Cardiac atrium fibroblast (primary cell): ENCODE measurements around the gene LCE1E. TPM values are rescaled to one million over a fixed set of nuclear protein-coding genes. Genes with fewer than 3 reads are reported as not detected.

ENCODE experiments used
- total RNA-seq: library from RNA; depleted of rRNA; stranded (reverse); fragments of >200 nt; gene quantifications from 2 replicates; pipeline ENCODE4 v1.2.3, GENCODE V29; 2015

Gene LCE1E, protein sequence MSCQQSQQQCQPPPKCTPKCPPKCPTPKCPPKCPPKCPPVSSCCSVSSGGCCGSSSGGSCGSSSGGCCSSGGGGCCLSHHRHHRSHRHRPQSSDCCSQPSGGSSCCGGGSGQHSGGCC
- total RNA-seq, result not detected in 2 replicates

DNA sequence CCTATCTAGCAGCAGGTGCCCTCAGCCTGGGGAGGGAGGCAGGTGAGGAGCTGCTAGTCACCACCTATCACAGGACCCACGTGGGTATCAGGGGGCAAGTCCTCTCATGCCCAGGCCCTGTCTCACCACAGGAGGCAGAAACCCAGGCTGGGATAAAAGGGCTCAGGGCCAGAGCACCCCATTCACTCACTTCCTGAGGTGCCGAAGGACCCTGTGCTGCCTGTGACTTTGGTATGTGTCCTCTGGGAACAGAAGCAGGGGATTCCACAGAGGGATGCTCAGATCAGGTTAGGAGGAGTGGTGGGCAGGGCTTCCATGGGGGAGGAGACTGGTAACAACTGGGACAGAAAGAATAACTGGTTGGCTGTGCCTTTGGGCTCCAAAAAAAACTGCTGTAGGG, at the start of gene LCE1E:
TSS of gene LCE1E (plus strand) at position 181 of the 400 bp plus-strand sequence. CDS start 1,043 bp downstream, outside the sequence.

DNA sequence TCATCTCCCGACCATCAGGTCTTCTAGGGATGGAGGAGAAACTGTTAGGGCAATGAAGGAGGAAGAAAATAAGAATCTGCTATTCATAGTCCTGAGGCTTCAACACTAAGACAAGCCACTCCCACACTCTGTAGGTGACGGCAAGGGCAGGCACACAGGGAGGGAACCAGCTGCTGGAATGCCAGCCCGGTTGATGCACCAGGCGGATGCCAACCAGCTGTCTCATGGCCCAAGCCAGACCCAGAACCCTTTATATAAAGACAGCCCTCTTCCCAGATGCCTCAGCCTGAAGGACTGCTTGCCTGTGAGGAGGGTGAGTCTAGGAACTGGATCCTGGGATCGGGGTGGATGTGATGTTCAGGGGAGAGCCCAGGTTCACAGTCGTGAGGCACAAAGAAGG, 28.3 kb upstream of the LCE1E start, which contains the start of gene KPRP:
TSS of gene KPRP (plus strand) at position 279 of the 400 bp plus-strand sequence. CDS start 1,564 bp downstream, outside the sequence.

DNA sequence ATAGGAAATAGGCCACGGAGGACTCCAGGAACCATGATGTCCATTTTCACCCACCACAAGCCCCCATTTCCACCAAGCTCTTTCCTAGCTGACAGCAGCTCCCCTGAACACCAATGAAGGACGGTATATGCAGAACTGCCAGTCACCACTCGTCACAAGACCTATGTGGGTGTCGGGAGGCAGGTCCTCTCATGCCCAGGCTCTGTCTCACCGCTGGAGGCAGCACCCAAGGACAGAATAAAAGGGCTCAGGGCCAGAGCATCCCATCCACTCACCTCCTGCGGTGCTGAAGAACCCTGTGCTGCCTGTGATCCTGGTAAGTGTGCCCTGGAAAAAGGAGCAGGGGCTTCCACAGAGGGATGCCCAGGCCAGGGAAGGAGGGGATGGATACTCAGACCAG, 11.2 kb upstream of the LCE1E start, which contains the start of gene LCE1F:
TSS of gene LCE1F (plus strand) at position 266 of the 400 bp plus-strand sequence. CDS start 1,232 bp downstream, outside the sequence.

DNA sequence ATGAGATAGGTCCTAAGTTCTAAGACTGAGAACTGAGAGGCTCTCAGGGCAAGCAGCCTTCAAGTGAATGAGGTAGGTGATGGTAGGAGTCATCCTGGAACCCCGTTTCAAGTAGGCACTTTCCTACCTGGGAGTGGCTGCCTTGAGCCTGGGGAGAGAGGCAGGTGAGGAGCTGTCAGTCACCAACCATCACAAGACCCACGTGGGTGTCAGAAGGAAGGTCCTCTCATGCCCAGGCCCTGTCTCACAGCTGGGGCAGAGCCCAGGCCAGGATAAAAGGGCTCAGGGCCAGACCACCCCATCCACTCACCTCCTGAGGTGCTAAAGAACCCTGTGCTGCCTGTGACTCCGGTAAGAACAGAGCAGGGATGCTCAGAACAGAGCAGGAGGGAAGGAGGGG, 10.4 kb downstream of the LCE1E start, which contains the start of gene LCE1D:
TSS of gene LCE1D (plus strand) at position 301 of the 400 bp plus-strand sequence. CDS start 1,074 bp downstream, outside the sequence.

DNA sequence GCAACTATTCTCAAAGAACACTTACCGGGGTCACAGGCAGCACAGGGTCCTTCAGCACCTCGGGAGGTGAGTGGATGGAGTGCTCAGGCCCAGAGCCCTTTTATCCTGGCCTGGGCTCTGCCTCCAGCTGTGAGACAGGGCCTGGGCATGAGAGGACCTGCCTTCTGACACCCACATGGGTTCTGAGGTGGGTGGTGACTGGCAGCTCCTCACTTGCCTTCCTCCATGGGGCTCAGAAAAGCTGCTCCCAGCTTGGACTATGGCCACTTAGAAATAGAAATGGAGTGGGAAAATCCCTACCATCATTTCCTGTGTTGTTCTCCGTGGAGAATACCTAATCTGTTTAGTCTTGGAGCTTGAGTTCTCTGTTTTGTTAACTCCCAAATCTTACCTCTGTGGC, 20.5 kb downstream of the LCE1E start, which contains the start of gene LCE1C:
TSS of gene LCE1C (minus strand) at position 76 of the 400 bp plus-strand sequence. CDS start 1,173 bp downstream, outside the sequence.

DNA sequence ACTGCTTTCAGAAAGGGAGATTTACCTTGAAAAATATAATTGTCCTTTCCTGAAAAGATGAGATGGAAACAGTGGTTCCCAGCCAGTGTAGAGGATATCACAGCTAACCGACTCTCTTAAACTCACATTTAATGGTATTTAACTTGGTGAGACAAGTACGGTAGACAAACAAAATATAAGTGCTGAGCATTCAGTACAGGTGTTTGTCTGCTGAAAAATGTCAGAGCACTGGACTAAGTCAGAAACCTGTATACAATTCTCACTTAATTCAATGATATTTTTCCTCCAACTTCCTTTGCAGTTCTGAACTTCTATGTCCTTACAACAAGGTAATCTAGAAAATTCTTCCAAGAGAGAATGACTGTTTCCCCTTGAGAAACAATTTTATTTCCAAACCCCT, 25.6 kb downstream of the LCE1E start, which contains the start of gene LCE1B:
TSS of gene LCE1B (plus strand) at position 301 of the 400 bp plus-strand sequence. CDS start 476 bp downstream, outside the sequence.

DNA sequence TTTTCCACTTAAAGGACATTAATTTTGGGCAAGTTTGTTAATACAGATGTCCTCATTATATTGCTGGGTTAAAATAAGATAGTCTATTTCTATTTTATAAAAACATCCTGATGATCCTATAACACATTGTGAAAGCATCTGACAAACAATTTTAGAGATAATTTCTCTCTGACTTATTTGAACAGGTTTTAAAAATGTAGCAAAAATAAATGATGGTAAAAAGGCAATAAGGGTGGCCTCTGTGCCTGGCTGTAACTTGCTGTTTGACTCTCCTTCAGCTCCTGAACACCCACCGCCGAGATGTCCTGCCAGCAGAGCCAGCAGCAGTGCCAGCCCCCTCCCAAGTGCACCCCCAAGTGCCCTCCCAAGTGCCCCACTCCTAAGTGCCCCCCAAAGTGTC, 41.1 kb downstream of the LCE1E start, which contains the start of gene LCE1A:
TSS of gene LCE1A (plus strand) at position 301 of the 400 bp plus-strand sequence. CDS start at position 301, 0 bp downstream.

Other genes with a start within 250 kb of the LCE1E start
- not detected in 2 replicates for gene LCE3E, start 219.5 kb upstream of the LCE1E start, total RNA-seq
- gene LCE3D, start 205.7 kb upstream of the LCE1E start, total RNA-seq, result not detected in 2 replicates
- not detected in 2 replicates for gene LCE3C, start 186.0 kb upstream of the LCE1E start, total RNA-seq
- gene LCE3B, start 172.4 kb upstream of the LCE1E start, total RNA-seq, result not detected in 2 replicates
- not detected in 2 replicates for gene LCE3A, start 163.2 kb upstream of the LCE1E start, total RNA-seq
- not detected in 2 replicates for gene LCE2D, start 122.9 kb upstream of the LCE1E start, total RNA-seq
- not detected in 2 replicates for gene LCE2C, start 111.0 kb upstream of the LCE1E start, total RNA-seq
- not detected in 2 replicates for gene LCE2B, start 100.1 kb upstream of the LCE1E start, total RNA-seq
- not detected in 2 replicates for gene LCE2A, start 87.9 kb upstream of the LCE1E start, total RNA-seq
- not detected in 2 replicates for gene LCE4A, start 78.1 kb upstream of the LCE1E start, total RNA-seq
- gene KPRP, start 28.2 kb upstream of the LCE1E start, total RNA-seq, result not detected in 2 replicates
- not detected in 2 replicates for gene LCE1F, start 11.1 kb upstream of the LCE1E start, total RNA-seq
- not detected in 2 replicates for gene LCE1D, start 10.5 kb downstream of the LCE1E start, total RNA-seq
- gene LCE1C, start 20.4 kb downstream of the LCE1E start, total RNA-seq, result not detected in 2 replicates
- gene LCE1B, start 25.7 kb downstream of the LCE1E start, total RNA-seq, result not detected in 2 replicates
- not detected in 2 replicates for gene LCE1A, start 41.2 kb downstream of the LCE1E start, total RNA-seq
- gene LCE6A, start 56.6 kb downstream of the LCE1E start, total RNA-seq, result not detected in 2 replicates
- not detected in 2 replicates for gene LCE7A, start 73.7 kb downstream of the LCE1E start, total RNA-seq
- gene SMCP, start 92.1 kb downstream of the LCE1E start, total RNA-seq, result not detected in 2 replicates
- not detected in 2 replicates for gene IVL, start 122.3 kb downstream of the LCE1E start, total RNA-seq
- not detected in 2 replicates for gene SPRR5, start 160.9 kb downstream of the LCE1E start, total RNA-seq
- not detected in 2 replicates for gene SPRR4, start 184.4 kb downstream of the LCE1E start, total RNA-seq
- gene SPRR1A, start 197.8 kb downstream of the LCE1E start, total RNA-seq, result not detected in 2 replicates
- not detected in 2 replicates for gene SPRR3, start 215.5 kb downstream of the LCE1E start, total RNA-seq
- gene SPRR1B, start 244.9 kb downstream of the LCE1E start, total RNA-seq, result not detected in 2 replicates